Stimulated activated naive CD4-positive, alpha-beta T cell treated with Interleukin-2 at 50 U/mL for 16 hours (primary cell): ENCODE data around the gene RPP25L.

Experiments
- DNase-seq: peaks from one replicate; lab custom pipeline; 2025; lab: John Stamatoyannopoulos, UW

Gene RPP25L

DNA sequence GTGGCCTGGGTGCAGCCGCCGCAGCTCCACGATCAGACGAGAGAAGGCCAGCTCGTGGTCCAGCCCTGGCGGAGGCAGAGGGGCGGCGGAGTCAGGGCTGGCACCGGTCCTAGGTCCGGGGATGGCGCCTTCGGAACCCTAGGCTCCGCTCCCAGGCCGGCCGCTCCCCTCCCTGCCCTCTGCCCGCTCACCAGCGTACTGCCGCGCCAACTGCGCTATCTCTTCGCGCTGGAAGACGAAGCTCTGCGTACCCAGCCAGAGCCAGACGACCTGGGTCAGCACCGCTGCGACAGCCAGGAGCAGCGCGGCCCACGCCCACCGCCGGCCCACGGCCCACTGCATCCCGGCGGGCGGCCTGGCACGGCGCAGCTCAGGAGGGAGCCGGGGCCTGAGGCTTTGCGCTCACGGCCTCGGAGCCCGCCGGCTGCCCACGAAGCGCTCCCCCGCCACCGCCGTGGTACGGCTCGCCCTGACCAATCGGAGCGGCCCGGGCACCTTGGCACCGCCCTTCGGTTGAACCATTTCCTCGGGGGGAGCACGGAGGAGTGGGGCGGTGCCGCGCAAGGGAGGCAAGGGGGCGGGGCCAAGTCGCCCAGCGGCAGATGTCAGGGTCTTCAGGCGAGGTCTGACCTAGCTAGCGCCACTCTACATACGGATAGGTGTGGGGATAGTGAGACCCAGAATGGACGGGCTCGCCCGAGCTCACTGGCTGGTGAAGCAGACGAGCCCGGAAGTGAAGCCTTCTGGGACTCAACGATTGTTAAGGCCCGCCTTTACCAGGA, 25.6 kb upstream of the RPP25L start, which contains the start of gene SIGMAR1:
Gene SIGMAR1, minus strand, starts transcription at position 432 of the 782 bp plus-strand sequence. Its CDS starts 90 bp downstream, at position 342.
- peak; percentile 92 for DNase-seq

DNA sequence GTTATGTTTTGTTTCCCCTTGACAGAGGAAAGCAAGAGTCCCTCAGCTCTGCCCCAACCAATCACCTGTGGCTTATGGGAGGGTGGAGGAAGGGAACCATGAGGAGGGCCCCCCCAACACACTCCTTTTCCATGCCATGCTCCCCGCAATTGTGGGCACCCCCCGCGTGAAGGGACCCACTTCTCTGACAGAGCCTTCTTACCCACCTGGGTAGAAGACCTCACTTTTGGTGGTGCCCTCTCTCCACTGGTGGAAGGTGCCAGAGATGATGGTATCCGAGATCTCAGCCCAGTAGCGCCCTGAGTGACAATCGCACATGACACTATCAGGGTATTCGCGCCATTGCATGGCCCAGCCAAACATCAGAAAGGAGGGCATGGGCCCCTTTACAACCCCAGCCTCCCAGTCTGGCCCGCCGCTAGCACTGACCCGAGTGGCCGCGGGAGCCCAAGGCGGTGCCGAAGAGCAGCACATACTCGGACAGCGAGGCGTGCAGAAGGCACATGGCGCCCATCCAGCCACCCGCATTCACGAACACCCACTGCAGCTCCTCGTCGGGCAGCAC, 25.0 kb upstream of the RPP25L start:
- no peak for DNase-seq

DNA sequence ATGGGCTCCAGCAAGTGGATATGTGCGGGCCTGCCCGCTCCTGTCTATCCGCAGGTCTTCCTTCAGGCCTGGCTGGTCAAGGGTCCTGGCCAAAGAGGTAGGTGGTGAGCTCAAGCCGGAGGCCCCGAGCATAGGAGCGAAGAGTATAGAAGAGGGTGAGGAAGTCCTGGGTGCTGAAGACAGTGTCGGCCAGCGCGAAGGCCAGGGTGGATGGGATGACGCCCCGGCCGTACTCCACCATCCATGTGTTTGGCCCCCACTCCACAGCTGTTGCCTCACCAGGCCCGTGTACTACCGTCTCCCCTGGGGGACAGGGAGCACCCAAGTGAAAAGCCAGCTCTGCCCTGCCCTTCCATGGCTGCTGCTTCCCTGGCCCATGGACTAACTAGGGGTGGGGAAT, 23.7 kb upstream of the RPP25L start:
- DNase-seq = no peak

DNA sequence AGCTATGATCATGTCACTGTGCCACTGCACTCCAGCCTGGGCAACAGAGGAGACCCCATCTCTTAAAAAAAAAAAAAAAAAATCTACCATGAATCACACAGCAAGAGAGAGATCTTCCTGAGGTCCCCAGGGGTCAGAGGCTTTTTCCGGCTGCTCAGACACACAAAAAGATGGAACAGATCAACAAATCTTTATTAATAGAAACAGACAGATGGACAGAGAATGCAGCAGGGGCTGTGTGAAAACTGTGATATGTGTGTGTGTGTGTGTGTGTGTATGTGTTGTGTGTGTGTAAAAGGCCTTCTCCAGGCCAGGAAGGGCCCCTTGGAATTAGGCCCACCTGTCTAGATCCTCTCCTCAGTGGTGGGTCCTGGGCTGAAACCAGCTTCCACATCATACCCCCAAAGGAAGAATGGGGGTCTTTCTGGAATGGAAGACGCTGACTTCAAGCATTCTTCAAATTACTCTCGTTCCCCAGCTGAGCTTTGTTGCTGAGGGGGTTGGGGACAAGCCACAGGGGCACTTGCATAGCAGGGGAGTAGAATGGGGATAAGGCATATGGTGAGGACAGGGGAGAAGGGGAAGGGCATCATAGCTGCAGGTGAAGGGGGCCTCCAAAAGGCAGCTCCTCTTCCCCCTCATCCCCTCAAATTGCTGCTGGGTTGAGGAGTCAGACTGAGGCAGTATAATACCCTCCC, 22.8 kb upstream of the RPP25L start:
- DNase-seq = no peak

DNA sequence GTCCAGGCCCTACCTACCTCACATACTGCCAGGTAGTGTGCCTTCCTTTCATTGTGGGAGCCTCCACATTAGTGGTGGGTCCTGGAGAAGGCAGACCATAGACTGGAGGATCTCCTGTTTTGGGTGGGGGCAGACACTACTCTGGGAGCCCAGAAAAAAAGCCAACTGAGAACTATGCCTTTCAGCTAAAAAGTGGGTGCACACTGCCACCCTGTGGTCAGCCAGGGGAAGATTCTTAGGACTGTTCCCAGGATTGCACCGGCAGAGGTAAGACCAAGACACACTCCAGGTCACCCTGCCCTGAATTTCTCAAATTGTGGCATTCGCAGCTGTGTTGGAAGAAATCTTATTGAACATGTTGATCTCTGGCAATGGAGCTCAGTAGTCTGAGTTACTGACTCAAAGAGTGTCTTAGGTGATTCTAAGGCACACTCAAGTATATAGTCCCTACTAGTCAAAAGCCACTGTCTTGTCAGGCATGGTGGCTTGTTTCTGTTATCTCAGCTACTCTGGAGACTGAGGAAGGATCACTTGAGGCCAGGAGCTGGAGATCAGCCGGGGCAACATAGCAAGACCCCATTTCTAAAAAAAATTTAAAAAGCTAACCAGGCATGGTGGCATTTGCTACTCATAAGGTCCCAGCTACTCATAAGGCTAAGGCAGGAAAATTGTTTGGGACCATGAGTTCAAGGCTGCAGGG, 22.1 kb upstream of the RPP25L start:
- peak; percentile 68 for DNase-seq

DNA sequence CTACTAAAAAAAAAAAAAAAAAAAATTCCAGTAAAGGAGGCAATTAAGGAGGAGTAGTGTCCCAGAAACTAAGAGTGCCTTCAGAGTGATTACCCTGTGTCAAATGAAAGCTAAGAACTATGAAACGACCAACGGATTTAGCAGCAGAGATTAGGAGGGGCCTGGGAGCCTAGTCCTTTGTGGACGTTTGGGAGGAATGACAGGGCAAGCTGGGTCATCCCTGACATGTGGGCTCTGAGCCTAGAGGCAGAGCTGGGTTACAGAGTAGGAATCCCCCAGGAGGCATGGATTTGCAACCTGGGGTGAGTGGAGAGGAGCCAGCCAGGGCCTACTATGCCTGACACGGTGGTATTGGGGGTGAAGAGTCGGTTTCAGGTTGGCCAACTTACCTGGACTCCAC, 21.3 kb upstream of the RPP25L start:
- DNase-seq = no peak

DNA sequence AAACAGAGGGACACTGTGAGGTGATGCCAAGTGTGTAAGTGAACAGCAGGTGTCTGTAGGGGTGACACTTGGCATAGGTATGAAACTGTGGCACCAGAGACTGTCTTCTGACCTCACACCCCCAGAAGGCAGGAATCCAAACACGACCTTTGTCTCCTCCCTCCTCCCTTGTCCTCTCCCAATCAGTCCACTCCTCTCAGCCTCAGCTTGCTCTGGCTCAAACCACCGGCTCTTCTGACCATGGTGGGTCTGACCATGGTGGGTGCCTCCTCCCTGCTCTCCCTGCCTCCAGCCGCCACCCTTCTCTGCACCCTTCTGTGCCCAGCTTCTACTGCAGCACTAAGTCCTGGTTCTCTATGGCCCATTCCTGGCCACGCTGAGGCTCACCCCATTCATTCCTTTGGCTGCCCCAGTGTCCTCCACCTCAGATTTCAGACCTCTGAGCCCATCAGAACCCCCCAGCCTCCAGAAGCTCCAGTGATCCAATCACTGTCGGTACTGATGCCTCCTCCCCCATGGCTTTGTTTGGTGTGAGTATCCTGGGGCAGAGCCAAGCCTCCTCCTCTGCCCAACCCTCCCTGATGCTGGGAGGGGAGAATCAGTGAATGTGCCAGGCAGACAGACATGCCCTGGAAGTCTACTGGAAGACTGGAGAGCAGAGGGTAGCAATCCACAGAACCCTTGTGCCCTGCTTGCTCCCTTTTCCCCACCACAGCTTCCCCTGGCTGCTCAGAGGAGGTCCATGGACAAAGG, 18.7 kb upstream of the RPP25L start:
- no peak for DNase-seq

DNA sequence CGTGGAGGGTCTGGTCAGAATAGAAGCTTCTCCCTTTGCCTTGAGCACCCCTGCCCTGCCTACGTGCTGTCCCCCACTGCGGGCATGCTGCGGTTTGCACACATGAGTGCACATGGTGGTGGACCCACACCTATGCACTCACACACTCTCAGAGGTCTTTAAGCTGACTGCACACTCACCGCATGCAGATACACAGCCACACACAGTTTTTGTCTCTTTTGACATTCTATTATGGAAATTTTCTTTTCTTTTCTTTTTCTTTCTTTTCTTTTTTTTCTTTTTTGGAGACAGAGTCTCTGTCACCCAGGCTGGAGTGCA, 17.6 kb upstream of the RPP25L start:
- DNase-seq = no peak

DNA sequence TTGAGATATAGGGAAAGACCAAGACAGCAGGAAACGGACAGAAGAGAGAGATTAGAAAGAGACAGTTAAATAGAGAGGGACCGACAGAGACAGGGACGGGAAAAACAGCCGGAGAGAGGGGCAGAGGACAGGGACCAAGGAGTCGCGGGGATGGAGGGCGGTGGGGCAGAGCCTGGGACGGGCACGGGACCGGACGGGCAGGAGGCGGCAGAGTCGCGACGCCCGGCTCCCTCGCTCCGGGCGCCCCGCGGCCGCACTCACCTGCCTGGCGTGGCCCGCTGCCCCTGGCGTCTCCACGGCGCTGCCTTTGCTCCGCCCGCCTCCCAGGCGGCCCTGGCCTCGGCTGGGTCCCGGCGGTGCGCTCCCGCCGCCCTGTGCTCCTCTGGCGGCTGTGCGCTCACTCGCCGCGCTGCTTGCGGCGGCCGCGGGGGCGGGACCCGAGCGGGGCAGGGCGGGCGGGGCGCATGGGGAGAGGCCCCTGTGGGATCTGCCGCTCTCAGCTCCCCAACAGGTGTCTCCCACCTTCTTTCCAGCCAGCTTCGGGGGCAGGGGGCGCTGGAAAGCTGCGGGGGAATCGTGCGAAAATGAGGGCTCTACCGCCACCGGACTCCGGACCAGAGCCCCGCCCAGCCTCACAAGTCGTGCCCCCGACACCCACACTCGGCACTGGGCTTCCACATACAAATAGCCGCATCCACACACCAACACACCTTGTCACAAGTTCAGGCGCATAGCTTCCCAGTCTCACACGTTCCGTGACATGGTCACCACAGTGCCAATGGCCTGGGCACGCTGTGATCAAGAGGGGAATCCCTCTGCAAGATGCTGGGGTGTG, 17.0 kb upstream of the RPP25L start, which contains the start of gene ARID3C:
Gene ARID3C, minus strand, starts transcription at position 411 of the 835 bp plus-strand sequence. CDS start 1,052 bp downstream, outside the sequence.
- DNase-seq = peak; percentile 42

DNA sequence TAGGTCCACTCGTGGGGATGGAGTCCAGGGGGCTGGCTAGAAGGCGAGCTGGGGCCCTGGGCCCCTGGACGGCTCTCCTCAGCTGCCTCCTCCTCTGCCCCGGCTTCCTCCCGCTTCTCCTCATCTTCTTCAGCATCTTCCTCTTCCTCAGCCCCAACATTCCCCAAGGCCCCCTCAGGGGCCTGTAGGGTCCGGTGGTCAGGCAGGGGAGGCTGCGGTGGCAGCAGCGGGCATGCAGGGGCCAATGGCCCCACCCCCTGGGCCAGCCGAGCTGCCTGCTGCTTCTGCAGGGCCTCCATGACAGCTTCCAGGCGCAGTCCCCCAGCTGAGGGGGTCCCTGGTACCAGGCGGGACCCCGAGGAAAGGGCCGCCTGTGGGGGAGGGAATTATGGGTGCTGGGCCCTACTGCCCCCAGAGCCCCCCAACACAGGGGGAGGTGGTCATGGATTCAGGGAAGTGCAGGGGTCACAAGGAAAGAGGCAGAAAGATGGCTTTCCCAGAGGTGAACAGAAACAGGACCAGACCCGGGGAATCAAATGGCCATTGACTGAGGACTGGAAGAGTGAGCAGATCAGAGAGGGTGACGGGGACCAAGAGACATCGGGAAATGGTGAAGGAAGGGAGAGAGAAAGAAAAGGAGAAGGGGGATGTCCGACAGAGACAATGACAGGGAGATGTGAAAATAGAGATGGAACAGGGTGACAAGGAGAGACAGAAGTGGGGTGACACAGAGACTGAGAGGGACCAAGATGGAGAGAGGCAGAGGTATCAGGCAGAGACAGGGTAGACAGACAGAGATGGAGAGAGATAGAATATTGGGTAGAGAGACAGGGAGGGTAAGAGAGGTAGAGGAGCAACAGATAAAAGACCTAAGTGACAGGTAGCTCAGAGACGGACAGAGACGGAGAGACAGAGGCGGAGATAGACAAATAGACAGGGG, 16.1 kb upstream of the RPP25L start:
- DNase-seq = no peak

DNA sequence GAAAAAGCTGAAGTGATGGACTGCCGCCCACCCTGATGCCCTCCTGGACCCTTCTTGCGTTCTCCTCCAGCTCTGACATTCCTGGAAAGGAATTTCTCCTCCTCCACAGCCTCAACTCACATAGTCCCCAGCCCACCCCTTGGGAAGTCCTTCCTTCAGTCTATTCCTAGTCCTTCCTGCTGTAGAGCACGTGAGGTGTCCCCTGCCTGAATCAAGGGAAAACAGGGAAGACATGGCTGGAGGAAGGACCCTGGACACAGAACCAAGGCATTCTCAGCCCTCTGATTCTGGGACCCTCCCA, 13.2 kb upstream of the RPP25L start:
- DNase-seq = no peak

DNA sequence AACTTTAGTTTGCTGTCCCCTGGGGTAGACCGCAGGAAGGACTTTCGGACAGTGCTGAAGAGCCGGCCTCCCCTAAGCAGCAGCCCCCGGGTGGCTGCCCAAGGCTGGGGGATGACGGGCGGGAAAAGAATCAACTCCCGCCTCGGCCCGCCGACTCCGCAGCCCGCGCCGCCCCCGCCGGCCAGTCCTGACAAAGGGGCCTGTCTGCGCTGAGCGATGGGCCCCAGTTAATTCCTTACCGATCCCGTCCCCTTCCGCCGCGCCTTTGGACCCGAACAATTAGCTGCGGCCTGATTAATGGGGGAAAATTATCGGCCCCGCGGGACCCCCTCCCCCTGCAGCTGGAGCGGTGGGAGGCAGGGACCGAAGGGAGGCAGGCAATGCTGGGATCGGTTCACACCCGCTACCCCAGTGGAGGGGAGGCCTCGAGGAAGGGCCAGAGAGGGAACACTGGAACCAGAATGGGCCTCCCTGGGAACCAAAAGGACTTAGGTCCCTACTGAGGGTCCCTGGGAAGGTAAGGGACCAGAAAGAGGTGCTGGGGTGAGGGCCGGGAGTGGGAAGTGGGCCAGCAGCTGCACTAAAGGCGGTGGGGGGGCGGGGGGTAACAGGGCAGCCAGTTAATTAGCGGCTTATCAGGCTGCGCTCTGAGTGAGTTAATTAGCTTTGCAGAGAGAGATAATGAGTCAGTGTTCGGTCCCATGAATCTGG, 12.7 kb upstream of the RPP25L start:
- DNase-seq = no peak

DNA sequence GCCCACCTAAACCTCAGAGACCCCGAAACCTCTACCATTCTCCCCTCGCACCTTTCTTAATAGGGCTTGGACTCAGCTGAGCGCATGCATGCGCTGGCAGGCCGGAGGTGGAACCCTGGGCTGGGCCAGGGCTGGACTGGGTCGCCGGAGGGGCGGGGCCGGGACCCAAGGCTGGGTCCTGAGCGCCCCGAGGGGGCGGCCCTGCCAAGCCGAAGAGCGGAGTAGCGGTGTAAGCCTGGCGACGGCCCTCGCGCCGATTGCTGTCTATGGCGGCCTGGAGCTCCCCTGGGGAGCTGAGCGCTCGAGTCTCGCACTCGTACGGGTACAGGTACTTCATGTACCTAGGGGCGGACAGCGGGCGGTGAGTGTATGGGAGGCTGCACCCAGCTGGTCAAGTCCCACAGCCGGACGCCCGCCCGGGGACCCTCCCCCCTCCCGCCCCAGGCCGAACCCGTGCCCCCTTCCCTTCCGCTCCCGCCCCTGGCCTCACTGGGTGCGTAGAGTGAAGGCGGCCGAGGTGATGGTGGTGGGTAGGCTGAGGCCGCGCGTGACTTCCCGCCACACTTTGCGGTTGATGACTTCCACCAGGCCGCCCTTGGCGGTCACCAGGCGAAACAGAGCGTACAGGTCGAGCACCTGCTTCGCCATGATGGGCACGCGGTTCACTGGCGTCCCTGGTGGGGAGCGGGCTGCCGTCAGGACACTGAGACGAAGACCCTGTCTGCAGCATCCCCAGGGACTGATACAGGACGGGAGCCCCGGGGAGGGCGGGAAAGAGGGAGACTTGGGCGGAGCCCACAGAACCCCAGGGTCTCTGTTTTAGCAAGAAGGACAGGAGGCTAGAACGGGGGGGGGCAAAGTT, 11.7 kb upstream of the RPP25L start:
- peak; percentile 3 for DNase-seq

DNA sequence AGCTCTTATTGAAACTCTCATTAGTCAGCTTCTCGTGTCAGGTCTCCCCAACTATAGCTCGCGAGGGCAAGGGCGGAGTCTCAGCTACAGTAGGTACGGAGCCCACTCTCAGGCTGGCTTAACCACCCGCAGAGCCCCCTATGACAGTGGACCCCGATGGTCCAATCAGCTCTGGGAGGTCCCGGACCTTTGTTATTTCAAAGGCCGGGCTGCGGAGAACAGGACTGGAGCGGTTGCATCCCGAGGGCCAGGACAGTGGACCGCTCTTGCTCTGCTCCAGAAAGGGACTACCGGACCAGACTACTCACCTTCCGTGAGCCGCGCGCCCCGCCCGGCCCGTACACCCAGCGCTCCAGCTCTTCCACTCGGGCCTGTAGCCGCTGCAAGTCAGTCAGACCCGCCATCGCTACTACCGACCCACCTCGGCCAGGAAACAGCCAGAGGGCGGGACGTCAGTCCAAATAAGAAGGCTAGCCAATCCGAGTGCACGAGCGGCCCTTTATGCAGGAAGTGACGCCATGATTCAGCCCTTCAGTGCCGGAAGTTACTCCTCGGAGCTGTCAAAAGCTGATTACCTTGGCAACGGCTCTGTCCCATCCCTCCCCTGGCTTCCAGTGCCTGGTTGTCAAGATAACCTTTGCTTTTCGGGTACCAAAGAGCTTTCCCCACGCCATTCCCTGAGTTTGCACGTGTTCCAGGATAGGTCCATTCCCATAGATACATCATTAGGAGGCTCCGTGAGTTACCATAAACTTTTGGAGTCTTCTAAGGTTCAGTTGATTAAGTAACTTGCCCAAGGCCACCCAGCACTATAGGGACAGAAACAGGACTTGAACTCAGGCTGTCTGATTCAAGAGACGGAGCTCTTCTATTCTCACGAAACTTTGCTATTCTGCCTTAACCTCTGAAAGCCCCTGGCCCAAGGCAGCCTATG, 8.4 kb upstream of the RPP25L start, which contains the start of gene DCTN3:
Gene DCTN3, minus strand, starts transcription at position 435 of the 934 bp plus-strand sequence. Its CDS starts 31 bp downstream, at position 404.
- DNase-seq = peak; percentile 92

DNA sequence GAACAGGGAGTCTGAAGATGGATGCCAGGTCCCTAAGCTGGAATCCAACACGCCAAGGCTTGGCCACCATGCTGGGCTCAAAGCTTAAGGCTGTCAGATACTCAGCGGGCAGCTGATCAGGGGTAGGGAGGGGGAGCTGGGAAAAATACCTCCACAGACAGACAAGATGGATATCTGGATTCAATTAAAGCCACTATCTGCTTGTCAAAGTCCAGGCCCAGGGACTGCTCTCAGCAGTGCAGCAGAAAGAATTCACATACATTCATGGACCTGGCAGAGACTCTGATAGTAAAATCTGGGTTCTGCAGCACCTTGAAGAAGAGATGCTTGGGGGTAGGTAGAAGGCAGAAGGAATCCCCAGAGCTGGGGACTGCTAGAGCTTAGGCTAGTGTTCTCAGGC, 3.2 kb upstream of the RPP25L start:
- DNase-seq = no peak

DNA sequence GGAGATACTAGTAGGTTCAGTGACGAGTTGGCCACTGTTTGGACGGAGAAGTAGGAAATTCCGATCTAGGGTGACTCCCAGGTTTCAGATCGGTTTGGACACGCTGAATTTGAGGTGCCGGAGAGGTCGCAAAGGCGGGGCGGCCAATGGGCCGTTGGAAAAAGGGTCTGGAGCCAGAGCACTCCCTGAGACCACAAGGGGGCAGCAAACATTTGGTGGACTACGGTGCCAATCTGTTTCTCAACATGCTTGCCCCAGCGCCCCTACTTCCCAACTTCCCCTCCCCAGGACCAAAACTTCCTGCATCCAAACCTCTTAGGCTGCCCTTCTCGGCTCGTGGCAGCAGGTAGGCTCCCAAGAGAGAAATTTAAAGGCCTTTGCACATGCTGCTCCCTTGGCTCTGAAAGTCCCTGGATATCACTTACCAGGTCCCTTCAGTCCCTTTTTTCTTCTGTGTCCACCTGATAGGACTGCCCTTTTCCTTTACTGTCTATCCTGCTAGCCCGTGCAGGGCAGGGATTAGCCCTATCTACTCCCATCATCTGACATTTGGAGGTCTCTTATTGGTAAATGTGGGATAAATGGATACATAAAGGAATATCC, 992 bp upstream of the RPP25L start:
- DNase-seq = peak; percentile 65
